Measurements from ENCODE around the gene OSBPL9. TPM values are rescaled to one million over a fixed set of nuclear protein-coding genes. Genes with fewer than 3 reads are reported as not detected.
"Not testable (repeated sequence)": the region's sequence is repeated elsewhere in the genome, so short reads cannot be mapped to it uniquely, and the experiment has no call there.

OSBPL9 gene
- total and polyA plus RNA-seq, 2 donors = 46.3 to 117 TPM

GRCh38 chr1:51814513-51814912 lies 197.6 kb downstream of the OSBPL9 start:
- no peak overlapping the region for H3K4me3 ChIP-seq (ENCODE audit: low read depth, low read length)
- H3K27ac ChIP-seq (ENCODE audit: low read depth) = no peak overlapping the region
- DNase-seq (ENCODE audit: extremely low spot score) = no peak
- WGBS = 93% methylated on average over 1 of the region's 1 CpG
- no peaks in the 10 kb centered on the region for H3K4me1 ChIP-seq (ENCODE audit: insufficient read depth)
- peaks cover 3% of the 10 kb centered on the region for H3K36me3 ChIP-seq (ENCODE audit: insufficient read depth)

GRCh38 chr1:51818487-51818886 lies 201.6 kb downstream of the OSBPL9 start:
- H3K27ac ChIP-seq (ENCODE audit: low read depth) = no peak overlapping the region
- no peaks in the 10 kb centered on the region for H3K4me1 ChIP-seq (ENCODE audit: insufficient read depth)
- H3K4me3 ChIP-seq (ENCODE audit: low read depth, low read length) = no peak overlapping the region
- 90% methylated on average over 3 of the region's 3 CpGs for WGBS
- no peak for DNase-seq (ENCODE audit: extremely low spot score)
- H3K36me3 ChIP-seq (ENCODE audit: insufficient read depth) = peaks cover 3% of the 10 kb centered on the region

GRCh38 chr1:51819021-51819420 lies 202.1 kb downstream of the OSBPL9 start:
- H3K27ac ChIP-seq (ENCODE audit: low read depth); H3K4me1 ChIP-seq (ENCODE audit: insufficient read depth); H3K4me3 ChIP-seq (ENCODE audit: low read depth, low read length); H3K36me3 ChIP-seq (ENCODE audit: insufficient read depth); DNase-seq (ENCODE audit: extremely low spot score): not testable (repeated sequence)
- 95% methylated on average over 9 of the region's 9 CpGs for WGBS

- 92% methylated on average over 1 of the region's 1 CpG for WGBS
- Histone ChIP-seq H3K4me3 (ENCODE audit: low read depth, low read length) (no peak overlapping the region), H3K36me3 (ENCODE audit: insufficient read depth) (no peaks in the 10 kb centered on the region), H3K4me1 (ENCODE audit: insufficient read depth) (no peaks in the 10 kb centered on the region), H3K27ac (ENCODE audit: low read depth) (no peak overlapping the region)
- no peak for DNase-seq (ENCODE audit: extremely low spot score)
Measured at GRCh38 chr1:51819810-51820209, 202.9 kb downstream of the OSBPL9 start.

GRCh38 chr1:51829058-51829457 lies 212.2 kb downstream of the OSBPL9 start:
- Histone ChIP-seq H3K27ac (ENCODE audit: low read depth) (no peak overlapping the region), H3K4me1 (ENCODE audit: insufficient read depth) (no peaks in the 10 kb centered on the region), H3K36me3 (ENCODE audit: insufficient read depth) (no peaks in the 10 kb centered on the region), H3K4me3 (ENCODE audit: low read depth, low read length) (no peak overlapping the region)
- no peak for DNase-seq (ENCODE audit: extremely low spot score)
- WGBS = over 99% methylated on average over 2 of the region's 2 CpGs

- Histone ChIP-seq H3K36me3 (ENCODE audit: insufficient read depth) (no peaks in the 10 kb centered on the region), H3K27ac (ENCODE audit: low read depth) (no peak overlapping the region), H3K4me3 (ENCODE audit: low read depth, low read length) (no peak overlapping the region), H3K4me1 (ENCODE audit: insufficient read depth) (no peaks in the 10 kb centered on the region)
- DNase-seq (ENCODE audit: extremely low spot score) = no peak
- 99% methylated on average over 2 of the region's 2 CpGs for WGBS
Measured at GRCh38 chr1:51833700-51834099, 216.8 kb downstream of the OSBPL9 start.

- no peak overlapping the region for H3K4me3 ChIP-seq (ENCODE audit: low read depth, low read length)
- 68% methylated on average over 1 of the region's 1 CpG for WGBS
- H3K36me3 ChIP-seq (ENCODE audit: insufficient read depth) = no peaks in the 10 kb centered on the region
- H3K4me1 ChIP-seq (ENCODE audit: insufficient read depth) = no peaks in the 10 kb centered on the region
- DNase-seq (ENCODE audit: extremely low spot score) = no peak
- no peak overlapping the region for H3K27ac ChIP-seq (ENCODE audit: low read depth)
Measured at GRCh38 chr1:51837243-51837642, 220.4 kb downstream of the OSBPL9 start.

Small RNA genes within 50 kb of the gene (small RNA-seq; reads per million reads assigned to genes)
- gene AL050343.2 (not detected), gene RF00568 (not detected)

Other genes starting within 250 kb of the OSBPL9 start
- gene EPS15, start 97.8 kb upstream of the OSBPL9 start, total RNA-seq = 96.2 TPM
- 21.5 TPM for gene EPS15, start 97.8 kb upstream of the OSBPL9 start, polyA plus RNA-seq

Measured in urinary bladder (tissue), 4 donors.